Duodenal mucosa (tissue), 2 donors: ENCODE data around the gene WDFY4.

Source experiments
- H3K27ac ChIP-seq: one replicate; pipeline ENCODE4 v1.7.0; 2013; ENCODE audit warnings: low read depth, low read length
- H3K27me3 ChIP-seq, 2 donors: one replicate each; pipeline ENCODE4 v1.7.0; 2013; ENCODE audit warnings: low read length in 2 of 2, control low read depth in 1 of 2; ENCODE audit not compliant: insufficient read depth in 2 of 2, control insufficient read depth in 1 of 2
- H3K36me3 ChIP-seq, 2 donors: one replicate each; pipeline ENCODE4 v1.7.0; 2013; ENCODE audit warnings: low read length in 2 of 2, control low read depth in 1 of 2; ENCODE audit not compliant: insufficient read depth in 2 of 2, control insufficient read depth in 1 of 2
- H3K4me1 ChIP-seq, 2 donors: one replicate each; pipeline ENCODE4 v1.7.0; 2013; ENCODE audit warnings: low read length in 2 of 2, control low read depth in 1 of 2; ENCODE audit not compliant: insufficient read depth in 2 of 2, control insufficient read depth in 1 of 2
- H3K4me3 ChIP-seq, 2 donors: one replicate each; pipeline ENCODE4 v1.7.0; 2013; ENCODE audit warnings: low read length in 2 of 2, low read depth in 1 of 2
- H3K9ac ChIP-seq, 2 donors: one replicate each; pipeline ENCODE4 v1.7.0; 2013; ENCODE audit warnings: low read length in 2 of 2, low read depth in 1 of 2
- H3K9me3 ChIP-seq, 2 donors: one replicate each; pipeline ENCODE4 v1.7.0; 2013; ENCODE audit warnings: low read length in 2 of 2, control low read depth in 1 of 2; ENCODE audit not compliant: control insufficient read depth in 1 of 2

Gene WDFY4

DNA sequence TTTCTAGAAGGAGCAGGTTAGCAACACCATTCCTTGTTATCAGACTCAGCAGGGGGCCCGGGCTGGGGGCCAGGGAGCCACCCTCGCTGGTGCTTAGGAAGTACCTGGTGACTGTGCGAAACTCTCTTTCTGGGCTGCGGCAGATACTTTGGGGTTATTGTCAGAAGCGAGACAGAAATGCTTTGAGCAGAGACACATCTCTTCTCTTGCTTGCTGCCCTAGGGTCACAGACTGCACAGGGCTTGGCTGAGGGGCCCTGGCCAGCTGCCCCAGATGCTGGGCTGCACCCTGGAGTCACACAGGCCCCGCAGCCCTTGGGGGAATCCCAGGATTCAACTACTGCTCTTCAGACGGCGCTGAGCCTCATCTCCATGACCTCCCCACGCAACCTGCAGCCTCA, 91.9 kb downstream of the WDFY4 start:
- H3K9me3 ChIP-seq: no peaks in the 10 kb centered on the region
- H3K27ac ChIP-seq: no peak overlapping the region
- H3K36me3 ChIP-seq: no peaks in the 10 kb centered on the region
- H3K9ac ChIP-seq: no peak overlapping the region
- no peaks in the 10 kb centered on the region for H3K27me3 ChIP-seq
- H3K4me1 ChIP-seq: no peaks in the 10 kb centered on the region
- H3K4me3 ChIP-seq: no peak overlapping the region

- Histone ChIP-seq H3K27me3 (no peaks in the 10 kb centered on the region), H3K4me1 (no peaks in the 10 kb centered on the region), H3K27ac (no peak overlapping the region), H3K4me3 (no peak overlapping the region), H3K9ac (no peak overlapping the region), H3K9me3 (no peaks in the 10 kb centered on the region), H3K36me3 (no peaks in the 10 kb centered on the region)
These were observed 92.4 kb downstream of the WDFY4 start for GRCh38 chr10:48777110-48777509.

DNA sequence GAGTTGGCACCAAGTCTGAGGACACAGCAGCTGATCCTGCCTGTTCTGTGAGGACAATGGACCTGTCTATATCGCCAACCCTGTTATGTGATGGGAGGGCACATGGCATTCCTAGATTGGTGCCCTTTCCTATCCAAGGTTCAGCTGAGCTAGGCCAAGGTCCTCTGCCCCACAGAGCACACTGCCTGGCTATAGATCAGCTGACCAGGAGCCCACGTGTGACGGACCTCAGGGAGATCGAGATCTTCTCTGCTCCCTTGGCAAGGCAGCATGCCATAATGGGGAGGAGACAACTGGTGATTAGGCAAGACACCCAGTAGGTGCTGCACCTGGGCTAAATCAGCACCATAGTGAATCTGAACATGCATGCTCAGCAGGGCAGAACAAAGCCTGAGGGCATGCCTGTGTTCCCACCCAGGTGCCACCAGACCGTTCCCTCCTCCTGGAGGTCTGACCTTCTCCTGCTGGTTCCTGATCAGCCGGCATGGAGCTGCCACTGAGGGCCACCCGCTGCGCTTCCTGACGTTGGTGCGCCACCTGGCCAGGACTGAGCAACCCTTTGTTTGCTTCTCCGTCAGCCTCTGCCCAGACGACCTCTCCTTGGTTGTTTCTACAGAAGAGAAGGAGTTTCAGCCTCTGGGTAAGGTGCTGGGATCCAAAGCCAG, 93.7 kb downstream of the WDFY4 start:
- no peak overlapping the region for H3K27ac ChIP-seq
- H3K4me1 ChIP-seq: no peaks in the 10 kb centered on the region
- no peaks in the 10 kb centered on the region for H3K9me3 ChIP-seq
- no peaks in the 10 kb centered on the region for H3K27me3 ChIP-seq
- H3K9ac ChIP-seq: no peak overlapping the region
- H3K4me3 ChIP-seq: no peak overlapping the region
- no peaks in the 10 kb centered on the region for H3K36me3 ChIP-seq

DNA sequence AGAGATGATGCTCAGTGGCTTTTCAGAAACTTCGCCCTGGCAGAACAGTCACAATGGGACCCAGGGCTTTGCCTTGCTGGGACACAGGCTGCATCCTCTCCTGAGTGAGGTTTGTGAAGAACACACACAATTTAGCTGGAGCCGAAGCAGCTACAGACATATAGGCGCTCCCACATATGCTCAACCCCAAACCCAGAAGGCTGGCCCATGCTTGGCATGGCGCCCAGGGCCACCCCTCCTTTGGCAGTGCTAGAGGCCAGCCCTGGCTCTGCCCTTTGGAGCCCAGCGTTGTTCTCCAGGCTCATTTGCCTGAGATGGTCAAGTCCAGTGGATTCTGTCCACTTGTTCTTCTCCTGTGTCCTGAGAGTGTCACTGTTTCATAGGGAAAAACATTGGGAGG, 94.4 kb downstream of the WDFY4 start:
- Histone ChIP-seq H3K27ac (no peak overlapping the region), H3K27me3 (no peaks in the 10 kb centered on the region), H3K36me3 (no peaks in the 10 kb centered on the region)

GRCh38 chr10:48779546-48780152, 95.0 kb downstream of the WDFY4 start:
- Histone ChIP-seq H3K9ac (no peak overlapping the region), H3K4me1 (no peaks in the 10 kb centered on the region), H3K4me3 (no peak overlapping the region), H3K27ac (no peak overlapping the region), H3K9me3 (no peaks in the 10 kb centered on the region), H3K27me3 (no peaks in the 10 kb centered on the region), H3K36me3 (no peaks in the 10 kb centered on the region)

More for the DNA sequence above, 94.4 kb downstream of the WDFY4 start:
- Histone ChIP-seq H3K9ac (no peak overlapping the region), H3K4me1 (no peaks in the 10 kb centered on the region), H3K9me3 (no peaks in the 10 kb centered on the region), H3K4me3 (no peak overlapping the region)

DNA sequence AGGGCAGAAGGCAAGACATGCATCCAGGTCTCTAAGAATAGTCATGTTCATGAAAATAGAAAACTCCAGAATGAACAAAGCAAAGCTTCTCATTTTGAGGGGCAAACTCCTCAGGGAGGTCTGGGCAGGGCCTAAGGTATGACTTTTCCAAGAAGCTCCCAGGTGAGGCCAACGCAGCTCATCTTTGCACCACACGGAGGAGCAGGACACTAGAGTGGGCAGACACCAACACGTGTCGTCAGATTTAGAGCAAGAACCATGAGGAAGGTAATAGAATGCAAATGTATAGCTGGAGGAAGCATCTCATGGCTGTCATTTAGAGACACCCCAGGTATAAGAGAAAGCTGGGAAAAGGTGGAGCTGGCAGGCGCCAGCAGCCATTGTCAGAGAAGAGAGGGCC, 95.7 kb downstream of the WDFY4 start:
- Histone ChIP-seq H3K4me3 (no peak overlapping the region), H3K27ac (no peak overlapping the region), H3K9me3 (no peaks in the 10 kb centered on the region), H3K4me1 (no peaks in the 10 kb centered on the region), H3K27me3 (no peaks in the 10 kb centered on the region), H3K36me3 (no peaks in the 10 kb centered on the region), H3K9ac (no peak overlapping the region)

DNA sequence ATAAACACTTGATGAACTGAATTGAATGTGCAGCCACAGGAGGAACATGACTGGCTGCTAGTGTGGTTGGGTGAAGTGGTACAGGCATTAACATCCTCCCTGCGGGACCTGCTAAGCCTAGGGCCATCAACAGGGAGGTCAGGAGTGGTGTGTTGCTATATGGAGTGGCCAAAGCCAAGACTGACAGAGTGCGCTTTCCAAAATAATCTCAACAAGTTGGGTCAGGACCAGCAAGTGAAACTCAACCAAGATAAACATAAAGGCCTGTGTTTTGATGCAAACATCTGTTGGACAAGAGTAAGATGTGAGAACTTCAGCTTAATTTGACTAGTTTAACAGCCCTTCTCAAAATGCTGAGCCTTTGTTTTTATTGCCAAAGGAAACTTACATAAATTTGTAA, 97.7 kb downstream of the WDFY4 start:
- H3K27me3 ChIP-seq: no peaks in the 10 kb centered on the region
- no peak overlapping the region for H3K4me3 ChIP-seq
- no peak overlapping the region for H3K27ac ChIP-seq
- no peaks in the 10 kb centered on the region for H3K9me3 ChIP-seq
- no peaks in the 10 kb centered on the region for H3K36me3 ChIP-seq
- no peaks in the 10 kb centered on the region for H3K4me1 ChIP-seq
- no peak overlapping the region for H3K9ac ChIP-seq

DNA sequence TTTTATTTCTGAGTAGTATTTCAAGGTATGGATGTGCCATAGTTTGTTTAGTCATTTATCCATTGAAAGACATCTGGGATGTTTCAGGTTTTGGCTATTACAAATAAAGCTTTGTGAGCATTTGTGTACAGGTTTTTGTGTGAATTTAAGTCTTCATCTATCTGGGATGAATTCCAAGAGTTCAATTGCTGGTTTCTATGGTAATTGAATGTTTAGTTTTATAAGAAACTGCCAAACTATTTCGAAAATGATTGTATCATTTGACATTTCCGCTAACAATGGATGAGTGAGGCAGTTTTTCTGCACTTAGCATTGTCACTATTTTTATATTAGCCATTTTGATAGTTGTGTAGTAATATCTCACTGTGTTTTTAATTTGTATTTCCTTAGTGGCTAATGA, 99.4 kb downstream of the WDFY4 start:
- no peak overlapping the region for H3K4me3 ChIP-seq
- no peaks in the 10 kb centered on the region for H3K4me1 ChIP-seq
- H3K27ac ChIP-seq: no peak overlapping the region
- no peaks in the 10 kb centered on the region for H3K9me3 ChIP-seq
- no peaks in the 10 kb centered on the region for H3K27me3 ChIP-seq
- H3K36me3 ChIP-seq: no peaks in the 10 kb centered on the region
- H3K9ac ChIP-seq: no peak overlapping the region

- no peak overlapping the region for H3K4me3 ChIP-seq
- H3K27ac ChIP-seq: no peak overlapping the region
- no peak overlapping the region for H3K9ac ChIP-seq
- no peaks in the 10 kb centered on the region for H3K36me3 ChIP-seq
- no peaks in the 10 kb centered on the region for H3K4me1 ChIP-seq
- no peaks in the 10 kb centered on the region for H3K9me3 ChIP-seq
- no peaks in the 10 kb centered on the region for H3K27me3 ChIP-seq
These were observed 101.1 kb downstream of the WDFY4 start for GRCh38 chr10:48785796-48786195.

- no peaks in the 10 kb centered on the region for H3K36me3 ChIP-seq
- H3K27me3 ChIP-seq: no peaks in the 10 kb centered on the region
- no peak overlapping the region for H3K4me3 ChIP-seq
- peaks cover 2 to 4% of the 10 kb centered on the region in 2 donors for H3K4me1 ChIP-seq
- no peak overlapping the region for H3K27ac ChIP-seq
- H3K9me3 ChIP-seq: no peaks in the 10 kb centered on the region
- no peak overlapping the region for H3K9ac ChIP-seq
These were observed 102.1 kb downstream of the WDFY4 start for GRCh38 chr10:48786606-48787282.
